ENCODE measurements around the gene DYNLT1. TPM values are rescaled to one million over a fixed set of nuclear protein-coding genes. Genes with fewer than 3 reads are reported as not detected.

The DYNLT1 gene
- total and polyA plus RNA-seq, 4 experiments from 2014 or later = 78.8 to 105 (median 92.1) TPM

- Mint-ChIP-seq H3K9me3 (no peaks in the 10 kb centered on the region), H3K27me3 (no peaks in the 10 kb centered on the region), H3K27ac (peak overlapping the region in 6 of 7 donors; percentile 25 to 86 (median 36)), H3K4me1 (peaks cover 0 to 6% (median under 1%) of the 10 kb centered on the region in 4 donors), H3K4me3 (no peak overlapping the region), H3K36me3 (peaks cover 71 to 87% of the 10 kb centered on the region in 2 donors)
- intact Hi-C loops (cut with micrococcal nuclease) = no loop called here
- Histone ChIP-seq H3K4me1 (ENCODE audit: insufficient read depth, low read length) (no peaks in the 10 kb centered on the region), H3K27me3 (ENCODE audit: insufficient read depth, low read length) (no peaks in the 10 kb centered on the region), H3K4me3 (ENCODE audit: low read length in 2 of 2) (no peak overlapping the region), H3K36me3 (ENCODE audit: insufficient read depth, low read length) (peaks cover 69% of the 10 kb centered on the region), H3K9me3 (ENCODE audit: control insufficient read depth in 1 of 2, low read length in 2 of 2) (no peaks in the 10 kb centered on the region), H3K27ac (ENCODE audit: low read depth, low read length) (no peak overlapping the region)
- no peak for DNase-seq
- CTCF ChIA-PET (ENCODE audit: partially characterized antibody) = interaction anchor here (1.8 kb wide), 1 partner anchor 377 kb away, joined by 4 read pairs; no protein-coding TSS in a partner anchor
- POLR2A ChIA-PET (ENCODE audit: partially characterized antibody) = no interaction called here
These were observed 52.7 kb downstream of the DYNLT1 start for GRCh38 chr6:158591810-158592209.

GRCh38 chr6:158591134-158591809, 53.3 kb downstream of the DYNLT1 start:
- H3K4me3 ChIP-seq (ENCODE audit: low read length in 2 of 2) = no peak overlapping the region
- ChIA-PET POLR2A (ENCODE audit: partially characterized antibody) (no interaction called here), CTCF (ENCODE audit: partially characterized antibody) (interaction anchor here (1.7 kb wide), 1 partner anchor 13 kb away, joined by 3 read pairs; no protein-coding TSS in a partner anchor)
- Mint-ChIP-seq H3K27me3 (no peaks in the 10 kb centered on the region), H3K36me3 (peaks cover 70 to 87% of the 10 kb centered on the region in 2 donors), H3K4me1 (peaks cover 0 to 4% (median 0%) of the 10 kb centered on the region in 4 donors), H3K9me3 (no peaks in the 10 kb centered on the region), H3K4me3 (no peak overlapping the region), H3K27ac (peak overlapping the region in 5 of 7 donors; percentile 35 to 86 (median 36))
- peaks cover 69% of the 10 kb centered on the region for H3K36me3 ChIP-seq (ENCODE audit: insufficient read depth, low read length)
- H3K9me3 ChIP-seq (ENCODE audit: control insufficient read depth in 1 of 2, low read length in 2 of 2) = no peaks in the 10 kb centered on the region
- intact Hi-C loops (cut with micrococcal nuclease) = no loop called here
- H3K4me1 ChIP-seq (ENCODE audit: insufficient read depth, low read length) = no peaks in the 10 kb centered on the region
- DNase-seq = no peak
- no peaks in the 10 kb centered on the region for H3K27me3 ChIP-seq (ENCODE audit: insufficient read depth, low read length)
- H3K27ac ChIP-seq (ENCODE audit: low read depth, low read length) = no peak overlapping the region

- no peak for DNase-seq
- Histone ChIP-seq H3K27ac (ENCODE audit: low read depth, low read length) (no peak overlapping the region), H3K36me3 (ENCODE audit: insufficient read depth, low read length) (peaks cover 82% of the 10 kb centered on the region), H3K4me3 (ENCODE audit: low read length in 2 of 2) (no peak overlapping the region), H3K27me3 (ENCODE audit: insufficient read depth, low read length) (no peaks in the 10 kb centered on the region), H3K9me3 (ENCODE audit: control insufficient read depth in 1 of 2, low read length in 2 of 2) (no peaks in the 10 kb centered on the region), H3K4me1 (ENCODE audit: insufficient read depth, low read length) (no peaks in the 10 kb centered on the region)
- peaks cover 0 to 2% (median 0%) of the 10 kb centered on the region in 8 donors for H3K9me3 Mint-ChIP-seq
- H3K4me1 Mint-ChIP-seq = peaks cover 0 to 4% (median 0%) of the 10 kb centered on the region in 4 donors
- no peaks in the 10 kb centered on the region for H3K27me3 Mint-ChIP-seq
- peak overlapping the region in 1 of 7 donors; percentile 66 for H3K27ac Mint-ChIP-seq
- CTCF ChIA-PET (ENCODE audit: partially characterized antibody) = interaction anchor here (1.0 to 1.7 kb wide), 2 partner anchors 15 to 368 kb away, joined by 3 read pairs; no protein-coding TSS in a partner anchor
- POLR2A ChIA-PET (ENCODE audit: partially characterized antibody) = interaction anchor here (1.8 kb wide), 1 partner anchor 22 kb away, joined by 5 read pairs; no protein-coding TSS in a partner anchor
- intact Hi-C loops (cut with micrococcal nuclease) = no loop called here
- H3K36me3 Mint-ChIP-seq = peaks cover 69 to 89% of the 10 kb centered on the region in 2 donors
- no peak overlapping the region for H3K4me3 Mint-ChIP-seq
These were observed 55.2 kb downstream of the DYNLT1 start for GRCh38 chr6:158589366-158589765.

GRCh38 chr6:158586652-158587051, 57.9 kb downstream of the DYNLT1 start:
- no peaks in the 10 kb centered on the region for H3K9me3 ChIP-seq (ENCODE audit: control insufficient read depth in 1 of 2, low read length in 2 of 2)
- H3K27ac ChIP-seq (ENCODE audit: low read depth, low read length) = no peak overlapping the region
- Mint-ChIP-seq H3K36me3 (peaks cover 68 to 91% of the 10 kb centered on the region in 2 donors), H3K27me3 (no peaks in the 10 kb centered on the region), H3K27ac (no peak overlapping the region), H3K9me3 (peaks cover 0 to 2% (median 0%) of the 10 kb centered on the region in 8 donors), H3K4me3 (no peak overlapping the region), H3K4me1 (peaks cover 0 to 4% (median 0%) of the 10 kb centered on the region in 4 donors)
- no peak overlapping the region for H3K4me3 ChIP-seq (ENCODE audit: low read length in 2 of 2)
- DNase-seq = no peak
- intact Hi-C loops (cut with micrococcal nuclease) = no loop called here
- POLR2A ChIA-PET (ENCODE audit: partially characterized antibody) = no interaction called here
- no peaks in the 10 kb centered on the region for H3K4me1 ChIP-seq (ENCODE audit: insufficient read depth, low read length)
- H3K36me3 ChIP-seq (ENCODE audit: insufficient read depth, low read length) = peaks cover 67% of the 10 kb centered on the region
- CTCF ChIA-PET (ENCODE audit: partially characterized antibody) = no interaction called here
- no peaks in the 10 kb centered on the region for H3K27me3 ChIP-seq (ENCODE audit: insufficient read depth, low read length)

Small RNAs within 50 kb of the gene (microRNA-seq; reads per million reads assigned to microRNA genes)
- gene MIR7161 (ENCODE audit: borderline microRNAs expressed, borderline number of aligned reads, borderline replicate concordance) = not detected

Other genes starting within 250 kb of the DYNLT1 start
- 10 to 100 TPM; 26.1 to 28.0 TPM for gene TMEM181, start 84.7 kb downstream of the DYNLT1 start, total RNA-seq
- 1 to 10 TPM; 4.3 to 8.1 TPM for gene TMEM181, start 84.7 kb downstream of the DYNLT1 start, polyA plus RNA-seq
- 10 to 100 TPM; 22.2 to 24.3 TPM for gene SYTL3, start 5.3 kb upstream of the DYNLT1 start, total RNA-seq
- 10 to 100 TPM; 11.9 to 13.3 TPM for gene SYTL3, start 5.3 kb upstream of the DYNLT1 start, polyA plus RNA-seq
- 100 to 1,000 TPM; 264 to 277 TPM for gene EZR, start 174.6 kb upstream of the DYNLT1 start, total RNA-seq
- gene EZR, start 174.6 kb upstream of the DYNLT1 start, polyA plus RNA-seq = 100 to 1,000 TPM; 260 to 268 TPM

All from CD4-positive, alpha-beta memory T cell (primary cell).